ENCODE results near the gene LAMA5.

GRCh38 chr20:62392621-62393334 is 25.7 kb upstream of the LAMA5 start:
- TF ChIP-seq CTCF (IDR thresholded peaks at IDR 0.05): no peak
- TF ChIP-seq EP300 (IDR thresholded peaks at IDR 0.05): no peak
- no peak for TF ChIP-seq POLR2A (IDR thresholded peaks at IDR 0.05)
- TF ChIP-seq POLR2AphosphoS5 (IDR thresholded peaks at IDR 0.05): no peak

All from sigmoid colon (tissue), 4 donors.